IPS DF 4.7 (cell line): ENCODE results near the gene AQP5.

Experiments
- DNase-seq: peaks from one replicate; pipeline ENCODE4 v3.0.0-alpha.2; 2013; ENCODE audit warnings: low spot score; ENCODE audit errors: extremely low read depth

Gene AQP5

GRCh38 chr12:49950273-49951251, 11.1 kb upstream of the AQP5 start, which contains the start of gene AQP2:
Gene AQP2, plus strand, starts transcription at chr12:49950737. Its CDS starts 94 bp downstream, at chr12:49950831.
- DNase-seq: no peak

GRCh38 chr12:49951411-49952240, 10.0 kb upstream of the AQP5 start:
- no peak for DNase-seq

DNA sequence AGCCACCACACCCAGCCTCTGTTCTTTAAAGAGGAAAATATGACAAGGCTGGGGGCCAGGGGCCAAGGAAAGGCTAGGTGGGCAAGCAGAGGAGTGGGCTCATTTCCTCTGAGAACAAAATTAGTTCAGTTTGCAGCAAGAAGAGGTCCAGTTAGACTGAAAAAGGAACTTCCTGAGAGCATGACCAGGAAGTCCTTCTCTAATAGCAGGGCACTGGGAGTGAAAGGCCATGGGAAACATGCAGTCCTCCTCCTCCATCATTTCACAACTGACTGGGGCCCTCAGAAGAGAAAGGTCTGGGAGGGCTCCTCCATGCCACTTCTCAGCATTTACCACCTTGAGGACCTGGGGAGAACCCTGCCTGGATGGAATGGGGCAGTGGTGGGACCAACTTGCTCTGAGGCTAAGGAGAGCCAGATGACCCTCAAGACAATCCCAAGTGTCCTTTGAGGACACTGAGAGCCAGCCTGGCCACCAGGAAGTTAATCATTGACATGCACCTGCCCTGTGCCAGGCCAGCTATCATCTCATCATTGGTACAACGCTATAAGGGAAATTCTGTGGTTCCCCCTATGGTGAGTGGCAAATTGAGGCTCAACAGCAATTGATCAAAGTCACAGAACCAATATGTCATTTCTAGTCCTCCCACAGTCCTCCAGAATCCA, 9.1 kb upstream of the AQP5 start:
- no peak for DNase-seq

GRCh38 chr12:49953151-49953550, 8.5 kb upstream of the AQP5 start:
- DNase-seq: no peak

DNA sequence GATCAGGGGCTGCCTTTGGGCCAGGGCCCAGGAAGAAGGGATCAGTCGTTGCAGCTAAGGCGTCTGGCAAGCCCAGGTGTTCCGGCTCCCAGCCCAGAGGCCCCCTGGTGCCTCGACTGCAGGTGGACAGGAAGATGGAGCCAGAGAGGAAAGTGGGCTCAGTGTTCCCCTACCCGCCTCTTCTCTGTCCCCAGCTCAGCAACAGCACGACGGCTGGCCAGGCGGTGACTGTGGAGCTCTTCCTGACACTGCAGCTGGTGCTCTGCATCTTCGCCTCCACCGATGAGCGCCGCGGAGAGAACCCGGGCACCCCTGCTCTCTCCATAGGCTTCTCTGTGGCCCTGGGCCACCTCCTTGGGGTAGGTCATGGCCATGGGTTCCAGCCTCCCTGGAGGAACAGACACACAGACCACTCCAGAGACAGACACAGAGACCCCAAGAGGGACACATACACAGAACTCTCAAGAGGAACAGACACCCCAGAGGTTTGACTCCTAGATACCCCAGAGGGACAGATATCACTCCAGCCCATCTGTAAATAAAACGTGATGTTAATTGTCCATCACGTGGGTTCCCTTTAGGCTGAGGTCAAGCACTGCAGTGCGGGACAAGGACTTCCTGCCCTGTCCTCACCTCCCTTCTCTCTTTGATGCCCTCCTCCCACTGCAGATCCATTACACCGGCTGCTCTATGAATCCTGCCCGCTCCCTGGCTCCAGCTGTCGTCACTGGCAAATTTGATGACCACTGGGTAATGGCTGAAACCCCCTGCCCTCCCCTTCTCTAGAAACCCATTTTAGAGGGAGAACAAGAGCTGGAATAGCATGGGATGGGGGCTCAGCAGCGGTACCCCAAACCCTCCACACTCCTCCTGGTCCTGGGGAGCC, 7.5 kb upstream of the AQP5 start:
- DNase-seq: no peak

GRCh38 chr12:49954863-49955830, 6.5 kb upstream of the AQP5 start:
- no peak for DNase-seq

DNA sequence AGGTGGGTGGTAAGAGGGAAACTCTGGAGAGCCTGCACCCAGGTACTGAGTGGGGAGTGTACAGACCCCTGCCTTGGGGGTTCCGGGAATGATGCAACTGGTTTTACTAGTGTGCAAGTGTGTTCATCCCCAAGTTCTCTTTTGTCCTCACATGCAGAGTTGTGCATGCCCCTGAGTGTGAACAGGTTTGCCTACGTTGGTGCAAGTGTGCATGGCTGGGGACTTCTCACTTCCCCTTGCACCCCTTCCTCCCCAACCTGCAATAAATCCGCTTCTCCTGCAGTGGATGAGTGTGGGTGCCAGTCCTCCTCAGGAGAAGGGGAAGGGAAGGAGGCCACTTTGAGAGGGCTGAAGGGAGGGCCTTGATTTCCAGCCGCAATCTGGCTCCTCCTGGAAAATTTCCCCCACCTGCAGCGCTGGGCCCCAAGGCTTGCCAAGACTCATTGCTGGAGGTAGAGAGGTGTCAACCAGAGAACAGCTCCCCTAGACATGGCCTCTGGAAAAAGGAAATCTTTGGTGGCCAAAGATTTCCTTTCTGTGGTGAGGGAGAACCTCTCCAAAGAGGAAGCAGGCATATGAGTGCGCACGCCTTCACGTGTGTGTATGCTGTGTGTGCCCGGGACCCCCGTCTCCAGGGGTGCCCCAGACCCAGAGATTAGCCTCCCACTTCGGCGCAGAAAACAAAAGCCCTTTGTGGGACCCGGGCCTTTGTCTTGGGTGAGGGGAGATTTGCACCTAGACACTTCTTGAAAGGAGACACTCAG, 5.6 kb upstream of the AQP5 start:
- DNase-seq: no peak

DNA sequence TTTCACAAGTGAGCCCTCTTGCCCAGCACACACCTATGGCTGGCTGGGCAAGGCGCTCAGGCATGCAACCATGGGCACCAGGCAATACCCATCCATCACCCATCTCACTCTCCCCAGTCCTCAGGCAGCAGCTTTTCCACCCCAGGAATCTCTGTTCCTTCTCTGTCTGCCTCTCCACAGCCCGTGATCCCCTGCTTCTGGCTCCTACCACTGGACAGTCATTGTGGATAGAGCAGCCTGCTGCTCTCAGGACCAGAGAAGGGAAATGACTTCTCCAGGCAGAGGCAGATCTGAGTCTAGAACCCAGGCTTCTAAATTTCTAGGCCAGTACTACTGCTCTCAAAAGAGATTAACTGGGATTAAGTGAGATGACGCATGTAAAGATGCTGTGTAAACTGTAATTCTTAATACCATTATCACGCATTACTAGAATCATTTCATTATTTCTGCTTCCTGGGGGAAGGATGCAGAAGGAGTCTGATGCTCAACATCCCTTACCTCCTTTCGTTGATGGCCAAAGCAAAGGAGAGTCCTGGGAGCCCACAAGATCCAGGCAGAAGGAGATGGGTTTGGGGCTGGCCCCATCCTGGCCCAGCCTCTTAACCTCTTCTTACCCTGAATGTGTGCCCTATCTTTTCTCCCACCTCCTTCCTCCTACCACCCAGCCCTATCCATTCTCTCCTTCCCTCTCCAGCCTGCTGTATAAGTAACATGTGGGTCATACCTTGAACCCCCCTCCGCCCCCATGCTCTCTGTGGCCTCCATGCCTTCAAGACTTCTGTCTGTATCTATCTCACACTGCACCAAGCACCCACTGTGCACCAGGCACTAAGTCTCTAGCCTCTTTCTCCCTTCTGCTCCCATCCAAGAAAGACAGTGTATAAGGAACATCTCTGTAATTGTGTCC, 4.8 kb upstream of the AQP5 start:
- no peak for DNase-seq

DNA sequence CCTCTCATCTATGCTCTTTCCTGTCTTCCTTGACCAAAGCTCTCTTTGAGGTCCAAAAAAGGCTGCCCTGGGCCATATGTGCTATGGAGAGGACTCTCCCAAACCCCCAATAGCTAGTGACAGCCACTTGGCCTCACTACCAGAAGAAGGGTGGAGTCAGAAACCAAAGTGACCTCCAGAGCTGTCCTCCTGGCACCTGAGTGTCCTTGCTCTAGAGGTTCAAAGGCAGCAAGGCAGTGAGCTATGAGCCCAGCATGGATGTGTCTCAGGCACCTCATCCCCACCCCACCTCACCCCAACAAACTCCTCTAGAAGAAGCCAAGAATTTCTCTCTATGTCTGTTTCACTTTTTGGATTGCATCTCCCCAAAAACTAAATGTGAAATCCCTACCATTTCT, 4.1 kb upstream of the AQP5 start:
- no peak for DNase-seq

- peak; percentile 71 for DNase-seq
These were observed 1.8 kb upstream of the AQP5 start for GRCh38 chr12:49959685-49960473.

DNA sequence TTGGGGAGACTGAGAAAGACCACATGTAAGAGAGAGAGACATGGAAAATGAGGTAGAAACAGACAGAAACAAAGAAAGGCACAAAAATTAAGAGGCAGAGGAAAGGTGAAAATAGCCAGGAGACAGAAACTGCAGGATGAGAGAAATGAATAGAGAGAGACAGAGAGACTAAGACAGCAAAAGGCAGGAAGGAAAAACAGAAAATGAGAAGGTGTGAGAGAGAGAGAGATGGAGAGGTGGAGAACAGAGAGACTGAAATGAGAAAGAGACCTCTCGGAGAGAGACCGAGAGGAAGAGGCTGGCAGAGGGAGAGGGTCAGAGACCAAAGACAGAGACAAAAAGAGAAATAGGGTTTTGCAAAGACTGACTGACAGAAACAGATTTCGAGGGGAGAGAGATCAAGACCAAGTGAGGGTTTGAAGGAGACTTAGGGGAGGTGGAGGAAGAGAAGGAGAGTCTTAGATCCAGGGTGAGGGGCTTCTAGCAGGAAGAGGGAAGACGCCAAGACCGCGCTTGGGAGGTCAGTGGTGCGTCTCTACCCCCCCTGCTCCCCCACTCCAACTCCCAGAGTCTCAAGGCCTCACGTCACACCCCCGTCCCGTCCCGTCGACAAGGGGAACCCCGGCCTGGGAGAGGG, 1.1 kb upstream of the AQP5 start:
- DNase-seq: no peak

GRCh38 chr12:49961993-49962764, 507 bp downstream of the AQP5 start:
- DNase-seq: no peak

DNA sequence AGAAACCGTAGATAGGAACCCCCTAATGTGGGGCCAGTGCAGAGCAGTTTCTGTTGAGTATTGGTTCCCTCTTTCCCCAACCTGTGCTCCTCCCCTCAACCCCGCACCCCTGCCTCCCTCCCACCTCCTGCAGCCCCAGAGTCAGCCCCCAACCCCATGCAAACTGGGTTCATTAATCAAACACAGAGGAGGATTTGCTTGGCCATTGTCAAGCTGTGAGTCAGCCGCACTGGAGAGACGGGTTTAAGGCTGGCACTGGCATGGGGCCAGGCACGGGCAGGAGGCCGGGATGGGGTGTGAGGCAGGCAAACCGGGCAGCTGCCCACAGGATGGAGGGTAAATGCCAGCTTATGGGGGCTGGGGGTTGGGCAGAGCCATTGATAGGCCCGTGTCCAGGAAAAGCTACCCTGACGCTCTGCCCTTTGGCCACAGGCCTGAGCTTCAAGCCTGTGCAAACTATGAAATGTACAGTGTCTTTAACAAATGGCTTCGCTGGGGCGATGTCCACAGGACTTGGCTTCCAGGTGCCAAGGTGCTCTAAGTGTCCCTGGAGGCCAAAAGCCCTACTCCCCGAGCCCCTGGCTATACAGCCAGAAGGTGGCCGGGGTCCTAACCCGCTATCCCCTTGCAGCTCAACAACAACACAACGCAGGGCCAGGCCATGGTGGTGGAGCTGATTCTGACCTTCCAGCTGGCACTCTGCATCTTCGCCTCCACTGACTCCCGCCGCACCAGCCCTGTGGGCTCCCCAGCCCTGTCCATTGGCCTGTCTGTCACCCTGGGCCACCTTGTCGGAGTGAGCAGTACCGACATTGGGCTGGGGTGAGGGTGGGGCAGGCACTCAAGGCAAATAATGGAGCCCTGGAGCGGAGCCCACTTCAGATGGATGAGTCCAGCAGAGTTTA, 1.4 kb downstream of the AQP5 start:
- DNase-seq: no peak

GRCh38 chr12:49963976-49964815, 2.5 kb downstream of the AQP5 start:
- no peak for DNase-seq
